Activated CD4-positive, alpha-beta T cell treated with anti-CD3 and anti-CD28 coated beads, Interleukin-2, amount 50 U/mL, for 4 hours (primary cell): ENCODE data around the gene RRP15.
"Not testable (repeated sequence)": the region's sequence is repeated elsewhere in the genome, so short reads cannot be mapped to it uniquely, and the experiment has no call there.

Source experiments
- DNase-seq, 2 experiments: peaks; one replicate each; pipeline ENCODE4 v3.0.0-alpha.2; 2020

The RRP15 gene

GRCh38 chr1:218297867-218298266, 12.8 kb downstream of the RRP15 start:
- DNase-seq: no peak

- no peak for DNase-seq
These were observed 13.3 kb downstream of the RRP15 start for GRCh38 chr1:218298398-218298797.

GRCh38 chr1:218299416-218299815, 14.3 kb downstream of the RRP15 start:
- no peak for DNase-seq

GRCh38 chr1:218301217-218301616, 16.1 kb downstream of the RRP15 start:
- DNase-seq: no peak

- no peak for DNase-seq
These were observed 17.1 kb downstream of the RRP15 start for GRCh38 chr1:218302155-218302554.

GRCh38 chr1:218303176-218303879, 18.2 kb downstream of the RRP15 start:
- no peak for DNase-seq

- no peak for DNase-seq
These were observed 19.4 kb downstream of the RRP15 start for GRCh38 chr1:218304281-218305039.

GRCh38 chr1:218305472-218306064, 20.5 kb downstream of the RRP15 start:
- DNase-seq: no peak

GRCh38 chr1:218312509-218312908, 27.4 kb downstream of the RRP15 start:
- DNase-seq: no peak

GRCh38 chr1:218314316-218314715, 29.2 kb downstream of the RRP15 start:
- DNase-seq: no peak

- no peak for DNase-seq
These were observed 30.5 kb downstream of the RRP15 start for GRCh38 chr1:218315638-218316037.

- no peak for DNase-seq
These were observed 32.0 kb downstream of the RRP15 start for GRCh38 chr1:218317061-218317460.

- DNase-seq: not testable (repeated sequence)
These were observed 35.1 kb downstream of the RRP15 start for GRCh38 chr1:218320182-218320581.

GRCh38 chr1:218322762-218323161, 37.7 kb downstream of the RRP15 start:
- no peak for DNase-seq

- DNase-seq: no peak
These were observed 38.6 kb downstream of the RRP15 start for GRCh38 chr1:218323568-218324225.

GRCh38 chr1:218324226-218324580, 39.1 kb downstream of the RRP15 start:
- no peak for DNase-seq

- DNase-seq: no peak
These were observed 43.7 kb downstream of the RRP15 start for GRCh38 chr1:218328769-218329168.

GRCh38 chr1:218330043-218330623, 45.0 kb downstream of the RRP15 start:
- DNase-seq: no peak

- DNase-seq: no peak
These were observed 47.3 kb downstream of the RRP15 start for GRCh38 chr1:218332416-218332815.

GRCh38 chr1:218336328-218336727, 51.2 kb downstream of the RRP15 start:
- DNase-seq: no peak

GRCh38 chr1:218339267-218339831, 54.3 kb downstream of the RRP15 start:
- no peak for DNase-seq

- DNase-seq: no peak
These were observed 56.2 kb downstream of the RRP15 start for GRCh38 chr1:218341325-218341724.

GRCh38 chr1:218342091-218342490, 57.0 kb downstream of the RRP15 start:
- no peak for DNase-seq
